IMR-90 (cell line): ENCODE measurements around the gene DVL1. TPM values are rescaled to one million over a fixed set of nuclear protein-coding genes. Genes with fewer than 3 reads are reported as not detected.

Experiments used
- ATAC-seq: fragments of 200-7000 bp; cut with Tn5 transposase; 2 replicates; pipeline ENCODE4 v1.9.1; 2020; ENCODE audit warnings: low read depth, mild to moderate bottlenecking, moderate library complexity
- BruUV-seq: library from RNA; stranded (reverse); fragments of 400-500 nt; replicated peaks from 2 replicates; lab custom pipeline; 2021; lab: Mats Ljungman, UMichigan
- CTCF ChIA-PET: fragments of 300-600 bp; formaldehyde crosslinking; extraction: SDS; loops from one replicate; lab custom pipeline; 2021; ENCODE audit warnings: antibody characterized with exemption; lab: Yijun Ruan, JAX
- POLR2A ChIA-PET: fragments of 300-600 bp; sonication (Branson Sonifier 250); formaldehyde crosslinking; loops from one replicate; lab custom pipeline; 2022; ENCODE audit warnings: antibody characterized with exemption; ENCODE audit not compliant: unreplicated experiment; lab: Charles Lee
- DNase-seq: peaks from one replicate; pipeline ENCODE4 v3.0.0; 2013
- H2AFZ ChIP-seq: replicated peaks from 2 replicates; pipeline ENCODE3; 2013; ENCODE audit warnings: low read length, mild to moderate bottlenecking; ENCODE audit not compliant: poor library complexity
- H2AK5ac ChIP-seq: 2 replicates; pipeline ENCODE4 v1.6.1; 2013; ENCODE audit warnings: low read depth, low read length, inconsistent platforms
- H2AK9ac ChIP-seq: replicated peaks from 2 replicates; pipeline ENCODE3; 2013; ENCODE audit warnings: mild to moderate bottlenecking, low read depth, low read length, moderate library complexity; ENCODE audit not compliant: poor library complexity
- H2BK120ac ChIP-seq: 2 replicates; pipeline ENCODE4 v1.6.1; 2013; ENCODE audit warnings: low read depth, low read length, inconsistent platforms
- H2BK15ac ChIP-seq: 3 replicates; pipeline ENCODE4 v1.6.1; 2013; ENCODE audit warnings: low read depth, low read length, inconsistent platforms
- H2BK20ac ChIP-seq: 2 replicates; pipeline ENCODE4 v1.6.1; 2013; ENCODE audit warnings: low read depth, mild to moderate bottlenecking, inconsistent platforms, low read length, moderate library complexity
- H2BK5ac ChIP-seq: 2 replicates; pipeline ENCODE4 v1.6.1; 2013; ENCODE audit warnings: mild to moderate bottlenecking, low read depth, low read length, inconsistent platforms; ENCODE audit not compliant: poor library complexity, severe bottlenecking
- H3K14ac ChIP-seq: replicated peaks from 2 replicates; pipeline ENCODE4 v1.6.1; 2013; ENCODE audit warnings: low read depth, low read length, inconsistent platforms
- H3K18ac ChIP-seq: 2 replicates; pipeline ENCODE4 v1.6.1; 2013; ENCODE audit warnings: low read depth, low read length, control low read depth
- H3K23ac ChIP-seq: 2 replicates; pipeline ENCODE4 v1.6.1; 2013; ENCODE audit warnings: low read depth, low read length, inconsistent platforms
- H3K27ac ChIP-seq: 2 replicates; pipeline ENCODE4 v1.5.1; 2013; ENCODE audit warnings: mild to moderate bottlenecking, control low read depth, low read length; ENCODE audit not compliant: insufficient read depth
- H3K27me3 ChIP-seq: 2 replicates; pipeline ENCODE4 v1.6.1; 2013; ENCODE audit warnings: low read length; ENCODE audit not compliant: control insufficient read depth, insufficient read depth
- H3K36me3 ChIP-seq: 2 replicates; pipeline ENCODE4 v1.6.1; 2013; ENCODE audit warnings: low read length, mixed read lengths; ENCODE audit not compliant: control insufficient read depth, insufficient read depth
- H3K4ac ChIP-seq: 2 replicates; pipeline ENCODE4 v1.6.1; 2013; ENCODE audit warnings: low read depth, low read length, inconsistent platforms
- H3K4me1 ChIP-seq: 2 replicates; pipeline ENCODE4 v1.6.1; 2013; ENCODE audit warnings: low read length, mixed read lengths; ENCODE audit not compliant: control insufficient read depth, insufficient read depth
- H3K4me2 ChIP-seq: 2 replicates; pipeline ENCODE4 v1.6.1; 2013; ENCODE audit warnings: low read depth, mild to moderate bottlenecking, control low read depth, low read length, moderate library complexity
- H3K4me3 ChIP-seq: 2 replicates; pipeline ENCODE4 v1.5.1; 2013; ENCODE audit warnings: low read depth, mild to moderate bottlenecking, control low read depth, low read length, moderate library complexity; ENCODE audit not compliant: insufficient read depth
- H3K56ac ChIP-seq: 2 replicates; pipeline ENCODE4 v1.6.1; 2013; ENCODE audit warnings: low read length, inconsistent platforms; ENCODE audit not compliant: insufficient read depth; ENCODE audit errors: extremely low read depth
- H3K79me1 ChIP-seq, 2 experiments: 2 replicates each; pipeline ENCODE4 v1.6.1; 2013; ENCODE audit warnings: low read length in 2 of 2, inconsistent platforms in 1 of 2, low read depth in 1 of 2
- H3K9ac ChIP-seq: 2 replicates; pipeline ENCODE4 v1.6.1; 2013; ENCODE audit warnings: low read depth, low read length, control low read depth
- H3K9me1 ChIP-seq: 2 replicates; pipeline ENCODE4 v1.6.1; 2013; ENCODE audit warnings: low read length, inconsistent platforms; ENCODE audit not compliant: insufficient read depth
- H3K9me3 ChIP-seq: 2 replicates; pipeline ENCODE4 v1.6.1; 2013; ENCODE audit warnings: low read length; ENCODE audit not compliant: control insufficient read depth, insufficient read depth
- H4K20me1 ChIP-seq: 2 replicates; pipeline ENCODE4 v1.6.1; 2013; ENCODE audit warnings: low read length, inconsistent platforms; ENCODE audit not compliant: insufficient read depth
- H4K5ac ChIP-seq: 2 replicates; pipeline ENCODE4 v1.6.1; 2013; ENCODE audit warnings: mild to moderate bottlenecking, low read depth, low read length, control low read depth
- H4K8ac ChIP-seq, 2 experiments: 2 replicates each; pipeline ENCODE4 v1.6.1; 2013; ENCODE audit warnings: low read depth in 2 of 2, low read length in 2 of 2, control low read depth in 1 of 2, inconsistent platforms in 1 of 2
- H4K91ac ChIP-seq: 2 replicates; pipeline ENCODE4 v1.6.1; 2013; ENCODE audit warnings: low read depth, low read length, inconsistent platforms; ENCODE audit not compliant: insufficient read depth
- CEBPB ChIP-seq: IDR thresholded peaks from 2 replicates; pipeline ENCODE4 v1.6.1; 2012; ENCODE audit warnings: low read depth, low read length, improper control_type of control experiment
- CHD1 ChIP-seq: IDR thresholded peaks from 2 replicates; pipeline ENCODE4 v1.6.1; 2012; ENCODE audit warnings: low read depth, low read length, improper control_type of control experiment
- FOS ChIP-seq: fragments of 150-350 bp; IDR thresholded peaks from 2 replicates; pipeline ENCODE4 v1.6.1; 2016; ENCODE audit warnings: low read depth, low read length
- MAFK ChIP-seq: IDR thresholded peaks from 2 replicates; pipeline ENCODE4 v1.6.1; 2012; ENCODE audit warnings: low read depth, low read length, improper control_type of control experiment
- MXI1 ChIP-seq: IDR thresholded peaks from 2 replicates; pipeline ENCODE4 v1.6.1; 2012; ENCODE audit warnings: low read depth, mild to moderate bottlenecking, low read length, moderate library complexity, borderline replicate concordance
- NFE2L2 ChIP-seq: fragments of 150-350 bp; IDR thresholded peaks from 2 replicates; pipeline ENCODE4 v1.6.1; 2016; ENCODE audit warnings: low read depth, mild to moderate bottlenecking, low read length
- RAD21 ChIP-seq: IDR thresholded peaks from 2 replicates; pipeline ENCODE4 v1.6.1; 2012; ENCODE audit warnings: low read length, improper control_type of control experiment
- RCOR1 ChIP-seq: IDR thresholded peaks from 2 replicates; pipeline ENCODE4 v1.6.1; 2012; ENCODE audit warnings: mild to moderate bottlenecking, low read length, improper control_type of control experiment; ENCODE audit not compliant: insufficient replicate concordance
- RFX5 ChIP-seq: IDR thresholded peaks from 2 replicates; pipeline ENCODE4 v1.8.0; 2012; ENCODE audit warnings: low read depth, mild to moderate bottlenecking, low read length, moderate library complexity
- SMC3 ChIP-seq: fragments of 150-350 bp; IDR thresholded peaks from 2 replicates; pipeline ENCODE4 v1.6.1; 2016; ENCODE audit warnings: low read depth, mild to moderate bottlenecking, antibody characterized with exemption, low read length, moderate library complexity
- WGBS, 2 experiments: methylation state at CpG; one replicate each; pipeline versions ENCODE4 v1.1.5 to v1.1.7; 2013; ENCODE audit warnings: missing lambda C conversion rate in 2 of 2; ENCODE audit not compliant: insufficient read length in 1 of 2; ENCODE audit errors: extremely low coverage in 2 of 2; 5-methylcytosine and 5-hydroxymethylcytosine counted together
- dilution Hi-C: fragments of 300-500 bp; cut with HindIII; formaldehyde crosslinking; loops from one replicate; pipeline ENCODE4 v1.14.3; 2018; ENCODE audit warnings: low sequenced_read_pairs; ENCODE audit not compliant: unreplicated experiment
- in situ Hi-C: fragments of 300-500 bp; cut with MboI; formaldehyde crosslinking; loops from 3 replicates; pipeline ENCODE4 v1.14.3; 2019; ENCODE audit warnings: low sequenced_read_pairs, inconsistent platforms, mixed read lengths
- intact Hi-C: fragments of 100-400 bp; cut with micrococcal nuclease; formaldehyde crosslinking; loops from 2 replicates; pipeline ENCODE4 v1.10.0; 2022
- polyA plus RNA-seq, 3 experiments: library from polyadenylated mRNA; depleted of rRNA; stranded (reverse); fragments of >200 nt; gene quantifications; 2 replicates each; pipeline ENCODE4 v1.2.3, GENCODE V29; 2012; ENCODE audit warnings: low replicate concordance in 1 of 3
- total RNA-seq: library from RNA; depleted of rRNA; stranded (reverse); fragments of >200 nt; gene quantifications from 2 replicates; pipeline ENCODE4 v1.2.3, GENCODE V29; 2012
- TF ChIP-seq, protein P1 (sequence below): fragments of 150-350 bp; IDR thresholded peaks from 2 replicates; pipeline ENCODE4 v1.6.1; 2016; ENCODE audit warnings: low read depth, mild to moderate bottlenecking, low read length, moderate library complexity, borderline replicate concordance
- TF ChIP-seq, protein P2 (sequence below): conservative IDR thresholded peaks from 2 replicates; pipeline ENCODE4 v1.5.1; 2012; ENCODE audit warnings: mild to moderate bottlenecking, low read depth, low read length, improper control_type of control experiment

The DVL1 gene
- total and polyA plus RNA-seq, 2 of the 4 experiments (the other 2 are of a cell fraction), result 27.2 to 35.9 TPM

DNA sequence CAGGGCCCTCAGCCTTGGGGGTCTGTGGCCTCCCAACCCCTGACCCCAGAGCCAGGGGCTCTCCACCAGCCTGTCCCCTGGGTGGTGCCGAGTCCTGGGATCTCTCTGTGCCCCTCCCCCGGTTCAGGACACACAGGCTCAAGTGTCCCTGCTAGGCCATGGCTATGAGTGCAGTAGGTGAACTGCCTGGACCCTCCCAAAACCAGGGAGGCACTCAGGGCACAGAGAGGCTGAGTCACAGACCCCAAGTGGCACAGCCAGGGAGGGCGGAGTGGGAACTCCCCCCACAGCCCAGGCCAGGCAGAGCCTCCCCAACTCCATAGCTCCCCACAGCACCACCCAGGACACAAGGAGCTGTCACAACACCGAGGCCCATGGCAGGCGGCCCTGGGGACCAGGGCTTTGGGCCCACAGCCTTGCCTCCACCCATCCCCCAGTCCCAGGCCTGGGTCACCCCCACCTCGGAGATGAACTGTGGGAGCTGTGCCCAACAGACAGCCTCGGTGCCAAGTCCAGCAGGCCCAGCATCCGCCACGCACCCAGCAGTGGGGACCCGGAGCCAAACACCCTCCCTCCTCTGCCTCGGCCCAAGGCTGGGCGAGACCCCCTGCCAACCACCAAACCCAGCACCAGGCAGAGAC is 3.2 kb downstream of the DVL1 start (continued):
- TF ChIP-seq CHD1, result no peak

DNA sequence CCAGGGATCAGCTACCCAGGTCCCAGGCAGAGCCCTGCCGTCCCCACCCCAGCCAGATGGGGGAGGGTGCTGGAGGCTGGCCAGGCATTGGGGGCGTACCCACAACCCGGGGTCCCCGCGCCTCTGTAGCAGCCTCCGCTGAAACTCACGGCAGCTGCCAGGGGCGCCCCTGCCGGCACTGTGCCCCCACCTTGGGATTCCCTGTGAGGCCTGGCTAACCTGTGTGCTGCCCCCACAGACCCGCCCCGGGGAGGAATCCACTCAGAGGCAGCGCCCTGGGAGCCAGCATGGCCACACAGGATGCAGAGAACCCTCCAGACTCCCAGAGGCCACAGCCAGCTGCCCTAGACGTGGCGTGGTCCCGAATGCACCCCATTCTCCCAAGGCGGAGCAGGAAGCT is 3.8 kb downstream of the DVL1 start:
- Histone ChIP-seq H2BK20ac (no peak overlapping the region), H3K27ac (no peak overlapping the region; the same call in 1 of the 2 replicates), H3K4ac (peak overlapping the region; percentile 61; the same call in 1 of the 2 replicates), H3K9me1 (peaks cover 13% of the 10 kb centered on the region), H2AK9ac (peak overlapping the region; percentile 87), H2AK5ac (peak overlapping the region; percentile 73; the same call in 1 of the 2 replicates), H2BK120ac (peak overlapping the region; percentile 40; the same call in 1 of the 2 replicates), H2BK15ac (no peak overlapping the region), H3K4me1 (peaks cover 30% of the 10 kb centered on the region), H3K27me3 (no peaks in the 10 kb centered on the region), H3K9me3 (no peaks in the 10 kb centered on the region), H3K14ac (no peak overlapping the region), H2AFZ (no peak overlapping the region), H4K91ac (0 out of 2 replicates have a peak overlapping the region, but pooled peaks have one; percentile 26), H3K9ac (no peak overlapping the region), H3K36me3 (peaks cover 13% of the 10 kb centered on the region), H3K23ac (no peak overlapping the region), H3K4me2 (no peak overlapping the region), H4K5ac (no peak overlapping the region), H3K79me1 (peaks cover 12 to 66% of the 10 kb centered on the region in 2 experiments), H3K4me3 (no peak overlapping the region), H3K56ac (no peak overlapping the region), H4K8ac (peak overlapping the region in 1 of 2 experiments; percentile 40; a peak in 1 of 4 replicates), H4K20me1 (peaks cover 67% of the 10 kb centered on the region), H3K18ac (no peak overlapping the region), H2BK5ac (peak overlapping the region; percentile 72)
- WGBS, 2 experiments, result 85% methylated on average over 8 of the region's 16 CpGs; no CpG with 5 or more reads in 1 of the 2 experiments
- TF ChIP-seq RAD21, result no peak
- TF ChIP-seq SMC3, result no peak
- no peak for TF ChIP-seq MXI1
- no peak for TF ChIP-seq MAFK
- TF ChIP-seq FOS, result no peak
- no peak for TF ChIP-seq RCOR1
- no peak for TF ChIP-seq NFE2L2
- TF ChIP-seq, protein P1, sequence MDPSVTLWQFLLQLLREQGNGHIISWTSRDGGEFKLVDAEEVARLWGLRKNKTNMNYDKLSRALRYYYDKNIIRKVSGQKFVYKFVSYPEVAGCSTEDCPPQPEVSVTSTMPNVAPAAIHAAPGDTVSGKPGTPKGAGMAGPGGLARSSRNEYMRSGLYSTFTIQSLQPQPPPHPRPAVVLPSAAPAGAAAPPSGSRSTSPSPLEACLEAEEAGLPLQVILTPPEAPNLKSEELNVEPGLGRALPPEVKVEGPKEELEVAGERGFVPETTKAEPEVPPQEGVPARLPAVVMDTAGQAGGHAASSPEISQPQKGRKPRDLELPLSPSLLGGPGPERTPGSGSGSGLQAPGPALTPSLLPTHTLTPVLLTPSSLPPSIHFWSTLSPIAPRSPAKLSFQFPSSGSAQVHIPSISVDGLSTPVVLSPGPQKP, result no peak
- no peak for TF ChIP-seq RFX5
- TF ChIP-seq, protein P2, sequence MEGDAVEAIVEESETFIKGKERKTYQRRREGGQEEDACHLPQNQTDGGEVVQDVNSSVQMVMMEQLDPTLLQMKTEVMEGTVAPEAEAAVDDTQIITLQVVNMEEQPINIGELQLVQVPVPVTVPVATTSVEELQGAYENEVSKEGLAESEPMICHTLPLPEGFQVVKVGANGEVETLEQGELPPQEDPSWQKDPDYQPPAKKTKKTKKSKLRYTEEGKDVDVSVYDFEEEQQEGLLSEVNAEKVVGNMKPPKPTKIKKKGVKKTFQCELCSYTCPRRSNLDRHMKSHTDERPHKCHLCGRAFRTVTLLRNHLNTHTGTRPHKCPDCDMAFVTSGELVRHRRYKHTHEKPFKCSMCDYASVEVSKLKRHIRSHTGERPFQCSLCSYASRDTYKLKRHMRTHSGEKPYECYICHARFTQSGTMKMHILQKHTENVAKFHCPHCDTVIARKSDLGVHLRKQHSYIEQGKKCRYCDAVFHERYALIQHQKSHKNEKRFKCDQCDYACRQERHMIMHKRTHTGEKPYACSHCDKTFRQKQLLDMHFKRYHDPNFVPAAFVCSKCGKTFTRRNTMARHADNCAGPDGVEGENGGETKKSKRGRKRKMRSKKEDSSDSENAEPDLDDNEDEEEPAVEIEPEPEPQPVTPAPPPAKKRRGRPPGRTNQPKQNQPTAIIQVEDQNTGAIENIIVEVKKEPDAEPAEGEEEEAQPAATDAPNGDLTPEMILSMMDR, result no peak
- TF ChIP-seq CHD1, result no peak
- no peak for TF ChIP-seq CEBPB
- intact Hi-C loops, result no loop called here
- ATAC-seq, result no peak
- DNase-seq, result no peak
- ChIA-PET POLR2A (interaction anchor here (0.9 kb wide), 1 partner anchor 30 kb away, joined by 3 read pairs; the partner anchor contains the start of gene AURKAIP1), CTCF (no interaction called here)
- dilution Hi-C loops, result no loop called here
- no TSS peak for BruUV-seq
- in situ Hi-C loops, result no loop called here
